Left lobe of liver (tissue), 2 donors: ENCODE results near the gene SAP30L. TPM values are rescaled to one million over a fixed set of nuclear protein-coding genes. Genes with fewer than 3 reads are reported as not detected.

Experiments
- ATAC-seq: fragments of 200-7000 bp; cut with Tn5 transposase; one replicate; pipeline ENCODE4 v1.9.1; 2020; ENCODE audit warnings: mild to moderate bottlenecking, moderate library complexity
- DNase-seq: peaks from one replicate; pipeline ENCODE4 v3.0.0-alpha.2; 2020; ENCODE audit warnings: low spot score
- total RNA-seq: library from RNA; stranded (reverse); gene quantifications from one replicate; pipeline ENCODE4 v1.2.1, GENCODE V29; 2021
- donor health status: DM: no; HTN: no; CAD: no; lungs with moderate emphysema.
- donor health status: DM: no; HTN: yes; CAD: no.

Gene SAP30L
- total RNA-seq, 1 donor from 2014 or later: 16.6 TPM

DNA sequence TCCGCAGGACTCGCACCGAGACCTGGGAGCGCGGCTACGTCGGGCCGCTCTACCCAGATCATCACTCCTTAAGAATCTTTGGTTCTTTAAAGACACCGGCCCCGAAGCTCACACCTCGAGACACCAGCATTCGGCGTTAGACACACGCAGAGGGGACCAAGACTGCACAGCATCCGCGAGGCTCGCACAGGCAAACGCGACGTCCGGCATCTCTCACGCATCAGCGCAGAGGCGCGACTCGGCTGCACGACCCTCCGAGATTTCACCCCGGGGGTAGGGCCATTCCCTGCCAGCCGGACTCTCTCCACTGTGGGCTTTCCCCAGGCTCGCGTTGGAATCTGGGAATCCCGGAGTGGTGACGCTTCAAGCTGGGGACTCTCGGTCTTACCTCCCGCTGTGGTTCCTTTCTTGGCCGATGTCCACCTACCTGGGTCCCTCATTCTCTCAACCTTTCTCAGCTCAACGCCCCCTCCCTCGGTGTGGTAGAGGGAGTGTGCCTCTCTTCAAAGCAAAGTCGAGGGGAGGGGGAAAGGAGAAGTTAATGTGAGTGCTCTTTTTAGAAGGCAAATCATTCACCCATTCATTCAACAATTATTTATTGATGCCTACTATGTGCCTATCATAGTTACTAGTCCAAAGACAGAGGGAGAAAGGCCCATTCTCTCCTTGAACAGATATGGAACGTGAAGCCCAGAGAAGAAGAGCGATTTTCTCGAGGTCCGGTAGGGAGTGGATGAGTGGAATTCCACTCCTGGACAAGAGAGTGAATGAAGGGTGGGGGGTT, 33.6 kb downstream of the SAP30L start:
- DNase-seq: no peak
- ATAC-seq: no peak

GRCh38 chr5:154479944-154480750, 34.4 kb downstream of the SAP30L start:
- ATAC-seq (no peak), DNase-seq (no peak)

DNA sequence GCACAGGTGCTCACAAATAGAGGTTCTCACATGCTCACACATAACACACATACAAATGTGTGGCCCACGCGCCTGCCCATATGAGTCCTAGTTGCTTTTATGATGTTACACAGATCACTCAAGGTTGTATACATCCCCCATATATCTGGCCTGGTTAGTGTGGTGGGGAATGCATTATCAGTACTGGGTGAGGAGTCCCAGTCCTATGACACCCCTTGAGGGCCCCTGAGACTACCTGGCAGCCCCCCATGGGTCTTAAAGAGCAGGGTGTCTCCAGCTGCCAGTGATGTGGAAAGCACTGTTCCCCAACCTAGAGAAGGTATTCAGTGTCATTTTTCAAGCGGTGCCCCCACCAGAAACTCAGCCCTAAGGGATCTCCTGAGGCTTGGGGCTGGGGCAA, 35.0 kb downstream of the SAP30L start:
- no peak for ATAC-seq
- DNase-seq: no peak

DNA sequence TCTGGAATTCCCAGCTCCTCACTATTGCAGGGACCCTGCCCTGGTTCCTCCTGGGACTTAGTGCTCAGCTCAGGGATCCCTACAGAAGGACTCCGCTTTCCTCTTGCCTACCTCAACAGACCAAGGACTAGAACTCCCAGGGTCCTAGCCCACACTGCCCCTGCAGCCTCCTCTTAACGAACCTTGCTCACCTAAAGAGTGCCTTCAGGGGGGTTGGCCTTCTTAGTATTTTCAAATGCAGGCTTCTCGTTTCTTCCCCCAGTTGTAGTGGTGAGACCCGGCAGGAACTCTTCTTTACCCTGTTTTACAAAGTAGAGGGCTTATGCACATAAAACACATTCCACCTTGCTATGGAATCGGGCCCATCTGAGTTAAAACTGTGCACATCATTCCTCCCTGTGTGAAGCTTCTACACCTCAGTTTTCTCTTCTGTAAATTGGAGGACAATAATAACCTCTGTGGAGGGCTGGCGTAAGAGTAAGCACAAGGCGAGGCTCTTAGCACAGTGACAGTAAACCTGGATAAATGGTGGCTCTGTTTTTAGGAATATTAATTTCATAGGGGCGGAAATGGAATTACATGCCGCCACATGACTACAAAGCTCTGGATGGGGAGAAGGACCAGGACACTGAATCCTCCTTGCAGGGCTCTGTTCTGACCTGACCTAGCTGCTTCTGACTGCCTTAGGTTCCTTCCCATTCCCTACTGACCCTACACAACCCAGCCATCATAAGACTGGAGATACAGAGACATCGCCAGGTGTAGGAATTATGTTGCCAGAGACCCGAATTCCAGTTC, 36.0 kb downstream of the SAP30L start:
- ATAC-seq (no peak), DNase-seq (no peak)

GRCh38 chr5:154482528-154483449, 37.0 kb downstream of the SAP30L start:
- ATAC-seq (no peak), DNase-seq (no peak)

DNA sequence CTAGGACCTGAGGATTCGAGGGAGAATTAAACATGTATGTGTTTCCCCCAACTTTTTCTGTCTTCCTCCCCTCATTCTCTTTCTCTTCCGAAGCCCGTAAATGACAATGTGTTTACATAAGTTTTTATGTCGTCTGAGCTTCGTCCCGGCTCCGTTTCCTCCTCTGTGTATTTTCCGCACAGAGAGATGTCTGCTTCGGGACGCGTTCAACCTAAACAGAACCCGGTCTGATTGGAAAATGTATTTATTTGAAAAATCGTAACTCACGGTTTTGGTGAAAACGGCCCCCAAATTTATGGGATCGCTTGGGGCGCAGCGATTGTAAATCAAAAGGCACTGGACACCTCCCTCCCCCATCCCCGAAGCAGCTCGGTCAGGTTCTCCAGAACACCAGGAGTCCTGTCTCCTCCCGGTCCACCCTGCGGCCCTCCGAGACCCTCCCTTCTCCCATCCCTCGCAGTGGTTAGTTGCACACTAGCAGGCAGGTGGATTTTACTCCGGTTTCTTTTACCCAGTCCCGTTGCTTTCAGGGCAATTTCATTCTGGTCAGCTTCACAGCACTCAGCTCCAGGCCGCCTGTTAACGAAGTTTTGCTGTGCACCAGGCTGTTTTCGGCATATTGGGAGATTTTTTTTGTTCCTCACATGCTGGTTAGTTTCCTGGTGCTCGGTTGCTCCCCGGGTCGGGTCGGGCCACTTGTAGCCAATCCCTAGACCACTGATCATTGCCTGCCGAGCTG, 38.0 kb downstream of the SAP30L start:
- peak; percentile 15 for ATAC-seq
- DNase-seq: no peak

DNA sequence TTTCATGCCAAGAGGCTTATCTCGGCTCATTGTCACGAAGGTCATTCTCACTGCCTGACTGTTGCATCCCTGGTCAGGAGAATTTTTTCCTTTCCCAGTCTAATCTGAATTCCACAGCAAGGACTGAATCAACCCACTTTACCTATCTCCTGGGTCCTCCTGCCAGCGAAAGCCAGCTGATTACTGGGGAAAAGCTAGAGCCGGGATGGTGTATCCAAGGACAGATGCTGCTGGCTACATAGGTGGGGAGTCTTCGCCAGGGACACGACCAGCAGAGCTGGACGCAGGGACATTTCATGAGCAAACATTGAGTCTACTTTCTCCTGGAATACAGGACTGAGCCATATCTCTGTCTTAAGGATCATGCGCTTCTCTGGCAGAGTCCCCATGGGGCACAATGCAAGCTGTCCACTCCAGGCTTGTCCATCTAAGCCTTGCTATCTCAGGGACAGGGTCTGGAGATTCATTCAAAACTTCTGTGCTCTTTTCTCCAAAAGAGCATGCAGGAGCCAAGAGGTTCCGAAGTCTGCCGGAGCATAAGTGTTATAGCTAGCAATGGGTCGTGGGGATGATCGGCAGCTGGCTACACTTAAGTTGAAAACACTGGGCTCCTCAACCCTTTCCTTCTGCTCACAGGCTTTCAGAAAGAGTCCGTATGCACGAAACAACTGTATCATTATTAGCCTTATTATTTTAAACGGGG, 38.7 kb downstream of the SAP30L start:
- peak; percentile 21 for ATAC-seq
- DNase-seq: no peak

DNA sequence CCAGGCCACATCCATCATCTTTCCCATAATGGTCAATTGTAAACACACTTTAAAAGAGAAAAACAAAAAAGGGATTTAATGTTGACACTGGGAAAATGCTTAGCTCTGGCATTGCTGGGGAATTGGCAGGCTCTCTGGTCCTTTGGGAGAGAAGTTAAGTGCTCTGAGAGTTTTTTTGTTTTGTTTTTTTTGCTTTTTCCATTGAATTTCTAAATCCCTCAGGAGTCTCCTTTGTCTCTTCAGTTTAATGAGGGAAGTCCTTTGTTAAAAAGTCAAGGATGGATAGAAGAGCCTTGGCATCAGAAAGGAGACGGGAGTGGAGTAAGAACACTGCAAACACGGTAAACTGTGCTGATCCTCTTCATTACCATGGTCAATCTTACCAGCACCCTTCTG, 39.3 kb downstream of the SAP30L start:
- DNase-seq: no peak
- no peak for ATAC-seq

DNA sequence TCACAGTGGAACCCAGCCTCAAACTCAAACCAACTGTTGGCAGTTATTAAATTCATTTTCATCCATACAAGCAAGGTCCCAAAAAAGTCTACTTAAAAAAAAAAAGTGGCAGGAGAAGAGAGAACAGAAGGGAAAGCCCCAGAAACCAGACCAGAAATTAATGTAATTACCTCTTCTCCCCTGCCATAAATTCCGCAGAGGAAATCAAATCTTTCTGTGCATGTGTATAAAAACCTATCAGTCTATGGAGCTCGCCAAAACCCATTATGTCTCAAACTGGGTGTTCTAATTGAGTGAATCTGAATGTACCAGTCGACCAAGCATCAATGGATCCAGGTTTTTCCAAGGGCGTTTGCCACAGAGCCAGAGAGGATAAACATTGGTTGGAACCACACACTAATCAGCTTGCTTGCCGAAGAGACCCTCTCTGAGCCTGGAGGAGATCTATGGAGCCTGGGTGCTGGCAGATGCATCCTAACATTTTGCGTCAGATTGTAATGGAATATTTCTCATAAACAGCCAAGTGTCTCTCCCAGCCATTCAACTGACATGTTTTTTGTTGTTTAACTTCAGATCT, 40.1 kb downstream of the SAP30L start:
- DNase-seq: no peak
- ATAC-seq: no peak

GRCh38 chr5:154486427-154486866, 40.6 kb downstream of the SAP30L start:
- DNase-seq (no peak), ATAC-seq (no peak)

DNA sequence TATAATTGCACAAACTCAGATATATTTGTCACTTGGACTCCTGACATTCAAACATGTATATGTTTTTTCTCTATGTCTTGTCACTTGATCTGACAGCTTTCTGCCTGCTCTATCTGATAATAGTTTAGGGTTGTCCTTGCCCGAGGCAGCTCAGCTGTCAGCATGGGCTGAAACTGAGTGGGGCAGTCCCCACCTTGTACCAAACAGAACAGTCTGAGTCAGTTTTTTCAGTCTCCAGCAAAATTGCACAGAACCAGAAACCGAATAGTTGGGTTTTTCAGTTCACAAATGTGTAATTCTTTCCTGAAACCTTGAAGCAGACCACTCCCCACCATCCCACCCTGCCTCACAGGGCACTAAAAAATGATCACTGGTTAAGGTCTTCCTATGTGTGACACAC, 41.7 kb downstream of the SAP30L start:
- no peak for ATAC-seq
- DNase-seq: no peak

DNA sequence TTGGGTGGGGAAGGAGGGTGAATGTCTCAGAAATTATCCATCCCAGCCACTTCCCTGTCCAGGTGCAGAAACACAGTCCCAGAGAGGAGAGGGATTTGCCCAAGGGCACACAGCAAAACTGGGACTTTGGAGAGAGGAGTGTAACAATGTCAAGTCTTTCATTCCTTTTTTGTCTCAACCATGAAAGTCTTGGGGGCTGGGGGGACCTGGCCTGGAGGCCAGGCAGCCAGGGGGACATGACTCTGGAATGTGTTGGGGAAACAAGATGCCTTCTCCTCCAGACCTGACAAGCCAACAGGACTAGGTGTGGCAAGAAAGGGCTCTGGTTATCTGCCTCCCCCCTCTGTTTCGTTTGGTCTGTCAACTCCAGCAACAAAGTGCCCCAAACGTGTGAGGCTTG, 46.1 kb downstream of the SAP30L start:
- ATAC-seq: no peak
- DNase-seq: no peak

GRCh38 chr5:154493274-154493673, 47.5 kb downstream of the SAP30L start:
- no peak for ATAC-seq
- DNase-seq: no peak

- no peak for ATAC-seq
- DNase-seq: no peak
These were observed 48.2 kb downstream of the SAP30L start for GRCh38 chr5:154494036-154494435.

- DNase-seq (no peak), ATAC-seq (no peak)
These were observed 52.8 kb downstream of the SAP30L start for GRCh38 chr5:154498591-154498990.

- DNase-seq (no peak), ATAC-seq (no peak)
These were observed 53.2 kb downstream of the SAP30L start for GRCh38 chr5:154498994-154499393.

DNA sequence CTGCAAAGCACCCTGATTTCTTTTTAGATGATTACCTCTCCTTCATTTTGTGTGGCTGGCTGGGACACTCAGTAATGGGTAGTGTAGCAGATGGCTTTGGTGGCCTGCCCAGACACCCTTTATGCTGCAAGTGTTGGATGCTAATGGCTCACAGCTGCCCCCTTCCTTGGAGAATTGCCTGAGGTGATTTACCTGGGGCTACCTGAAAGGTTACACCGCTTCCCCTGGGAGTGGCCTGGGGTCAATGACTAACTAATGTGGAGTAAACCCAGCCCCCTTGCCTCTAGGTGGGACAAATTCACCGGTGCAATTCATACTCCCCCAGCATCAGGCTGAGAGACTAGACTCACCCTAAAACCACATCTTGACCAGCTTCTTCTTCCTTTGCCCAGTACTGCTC, 55.8 kb downstream of the SAP30L start:
- no peak for DNase-seq
- ATAC-seq: no peak

DNA sequence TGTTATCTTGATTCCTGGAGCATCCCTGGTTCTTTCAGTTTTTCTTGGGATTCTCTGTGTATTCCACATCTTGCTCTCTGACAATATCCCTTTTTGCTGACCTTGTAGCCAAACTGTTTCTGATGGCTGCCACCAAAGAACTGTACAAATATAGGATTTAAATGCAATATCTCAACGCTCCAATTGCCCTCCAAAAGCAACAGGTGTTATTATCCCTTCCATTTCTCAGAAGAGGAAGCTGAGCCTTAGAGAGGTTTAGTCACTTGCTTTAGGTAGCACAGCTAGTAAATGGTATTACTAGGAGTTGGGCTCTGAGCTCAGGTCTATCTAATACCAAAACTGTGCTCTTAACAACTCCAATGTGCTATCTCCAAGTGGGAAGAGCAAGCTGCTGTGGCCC, 56.4 kb downstream of the SAP30L start:
- DNase-seq (no peak), ATAC-seq (no peak)

DNA sequence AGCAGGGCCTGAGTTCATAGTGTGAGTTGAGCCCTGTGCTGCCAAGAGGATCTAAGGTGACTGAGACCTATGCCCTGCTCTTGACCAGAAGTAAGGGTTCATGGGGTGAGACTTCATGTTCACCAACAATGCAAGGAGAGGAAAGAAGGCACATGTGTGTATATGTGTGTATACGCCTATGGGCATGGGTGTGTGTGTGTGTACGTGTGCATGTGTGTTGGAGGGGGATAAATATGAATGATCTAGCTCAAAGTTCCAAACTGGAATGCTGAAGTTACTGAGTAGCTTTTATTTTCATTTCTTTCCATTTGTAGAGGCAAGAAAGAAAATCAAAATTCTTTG, 57.9 kb downstream of the SAP30L start:
- DNase-seq (no peak), ATAC-seq (no peak)
